ENCODE data around the gene CYSLTR2.
"Not testable (repeated sequence)": the region's sequence is repeated elsewhere in the genome, so short reads cannot be mapped to it uniquely, and the experiment has no call there.

Gene CYSLTR2

GRCh38 chr13:48667136-48667535 is 13.4 kb downstream of the CYSLTR2 start:
- H3K9me3 Mint-ChIP-seq: peaks cover 82% of the 10 kb centered on the region
- TF ChIP-seq CTCF (IDR thresholded peaks at IDR 0.05): no peak
- no peak overlapping the region for H3K4me3 Mint-ChIP-seq
- H3K27me3 Mint-ChIP-seq (ENCODE audit: low read depth, poor library complexity): peaks cover 5% of the 10 kb centered on the region
- DNase-seq: no peak
- peaks cover 12% of the 10 kb centered on the region for H3K36me3 Mint-ChIP-seq (ENCODE audit: low read depth)
- no peak overlapping the region for H3K27ac Mint-ChIP-seq
- H3K4me1 Mint-ChIP-seq: no peaks in the 10 kb centered on the region

GRCh38 chr13:48671421-48671820 is 17.7 kb downstream of the CYSLTR2 start:
- not testable (repeated sequence) for H3K27ac Mint-ChIP-seq

GRCh38 chr13:48675247-48675646 is 21.5 kb downstream of the CYSLTR2 start:
- Mint-ChIP-seq H3K4me1 (peaks cover 5% of the 10 kb centered on the region), H3K36me3 (ENCODE audit: low read depth) (no peaks in the 10 kb centered on the region), H3K27ac (no peak overlapping the region), H3K9me3 (peaks cover 41% of the 10 kb centered on the region), H3K27me3 (ENCODE audit: low read depth, poor library complexity) (peaks cover 7% of the 10 kb centered on the region), H3K4me3 (no peak overlapping the region)
- DNase-seq: no peak
- no peak for TF ChIP-seq CTCF (IDR thresholded peaks at IDR 0.05)

More at GRCh38 chr13:48671421-48671820, 17.7 kb downstream of the CYSLTR2 start:
- H3K4me3 Mint-ChIP-seq; DNase-seq; H3K4me1 Mint-ChIP-seq; H3K36me3 Mint-ChIP-seq (ENCODE audit: low read depth); H3K27me3 Mint-ChIP-seq (ENCODE audit: low read depth, poor library complexity): not testable (repeated sequence)
- peaks cover 76% of the 10 kb centered on the region for H3K9me3 Mint-ChIP-seq

- TF ChIP-seq CTCF (IDR thresholded peaks at IDR 0.05): no peak
- Mint-ChIP-seq H3K27me3 (ENCODE audit: low read depth, poor library complexity) (peaks cover 7% of the 10 kb centered on the region), H3K4me1 (peaks cover 5% of the 10 kb centered on the region), H3K4me3 (no peak overlapping the region), H3K27ac (peak overlapping the region; percentile 8), H3K36me3 (ENCODE audit: low read depth) (no peaks in the 10 kb centered on the region), H3K9me3 (peaks cover 13% of the 10 kb centered on the region)
- no peak for DNase-seq
These were observed 24.6 kb downstream of the CYSLTR2 start for GRCh38 chr13:48678316-48678715.

- Mint-ChIP-seq H3K4me3 (no peak overlapping the region), H3K27ac (no peak overlapping the region), H3K36me3 (ENCODE audit: low read depth) (no peaks in the 10 kb centered on the region), H3K4me1 (peaks cover 5% of the 10 kb centered on the region), H3K9me3 (no peaks in the 10 kb centered on the region), H3K27me3 (ENCODE audit: low read depth, poor library complexity) (no peaks in the 10 kb centered on the region)
- TF ChIP-seq CTCF (IDR thresholded peaks at IDR 0.05): no peak
- no peak for DNase-seq
These were observed 26.4 kb downstream of the CYSLTR2 start for GRCh38 chr13:48679941-48680680.

- no peak overlapping the region for H3K27ac Mint-ChIP-seq
- TF ChIP-seq CTCF (IDR thresholded peaks at IDR 0.05): no peak
- no peak overlapping the region for H3K4me3 Mint-ChIP-seq
- H3K27me3 Mint-ChIP-seq (ENCODE audit: low read depth, poor library complexity): no peaks in the 10 kb centered on the region
- H3K36me3 Mint-ChIP-seq (ENCODE audit: low read depth): no peaks in the 10 kb centered on the region
- H3K9me3 Mint-ChIP-seq: no peaks in the 10 kb centered on the region
- peaks cover 5% of the 10 kb centered on the region for H3K4me1 Mint-ChIP-seq
- DNase-seq: no peak
These were observed 27.1 kb downstream of the CYSLTR2 start for GRCh38 chr13:48680756-48681392.

Measured in nephron progenitor cell (in vitro differentiated cells).